Stimulated activated naive CD8-positive, alpha-beta T cell treated with anti-CD3 and anti-CD28 coated beads, Interleukin-15, amount 100 ng/mL, for 72 hours (primary cell): ENCODE measurements around the gene FSD1L.
"Not testable (repeated sequence)": the region's sequence is repeated elsewhere in the genome, so short reads cannot be mapped to it uniquely, and the experiment has no call there.

Experiments
- ATAC-seq: fragments of 150-1000 bp; cut with Tn5 transposase; 2 replicates; pipeline ENCODE4 v1.10.0; 2021; ENCODE audit warnings: mild to moderate bottlenecking, moderate library complexity
- DNase-seq, 2 donors: peaks; one replicate each; pipeline ENCODE4 v3.0.0; 2021 to 2022
- H3K27ac Mint-ChIP-seq, 2 donors: one replicate each; pipeline ENCODE4 v1.8.0; 2022; ENCODE audit warnings: mild to moderate bottlenecking in 2 of 2, mixed read lengths in 2 of 2, moderate library complexity in 2 of 2
- H3K27me3 Mint-ChIP-seq: one replicate; pipeline ENCODE4 v1.8.0; 2022; ENCODE audit warnings: mixed read lengths
- H3K4me1 Mint-ChIP-seq: one replicate; pipeline ENCODE4 v1.8.0; 2022; ENCODE audit warnings: mild to moderate bottlenecking, mixed read lengths
- H3K4me3 Mint-ChIP-seq, 2 donors: one replicate each; pipeline ENCODE4 v1.8.0; 2022; ENCODE audit warnings: mild to moderate bottlenecking in 2 of 2, mixed read lengths in 2 of 2, moderate library complexity in 1 of 2
- H3K9me3 Mint-ChIP-seq, 2 donors: one replicate each; pipeline ENCODE4 v1.8.0; 2022; ENCODE audit warnings: mixed read lengths in 2 of 2

The FSD1L gene

DNA sequence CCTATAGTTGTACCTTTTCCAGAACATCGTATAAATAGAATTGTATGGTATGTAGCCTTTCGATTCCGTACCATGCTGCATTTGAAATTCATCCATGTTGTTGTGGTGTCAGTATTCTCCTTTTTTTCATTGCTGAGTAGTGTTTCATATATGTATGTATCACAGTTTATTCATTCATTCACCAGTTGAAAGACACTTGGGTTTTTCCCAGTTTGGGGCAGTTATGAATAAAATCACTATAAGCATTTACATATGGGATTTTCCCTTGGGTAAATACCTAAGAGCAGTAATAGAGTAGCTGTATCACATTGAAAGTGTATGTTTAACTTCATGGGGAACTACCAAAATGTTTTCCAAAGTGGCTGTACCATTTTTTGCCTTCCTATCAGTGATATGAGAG lies 94.0 kb downstream of the FSD1L start:
- H3K27me3 Mint-ChIP-seq, result no peaks in the 10 kb centered on the region
- no peak overlapping the region for H3K27ac Mint-ChIP-seq
- DNase-seq, result no peak
- H3K9me3 Mint-ChIP-seq, result no peaks in the 10 kb centered on the region
- H3K4me3 Mint-ChIP-seq, result no peak overlapping the region
- ATAC-seq, result peak; percentile 100
- peaks cover 13% of the 10 kb centered on the region for H3K4me1 Mint-ChIP-seq

DNA sequence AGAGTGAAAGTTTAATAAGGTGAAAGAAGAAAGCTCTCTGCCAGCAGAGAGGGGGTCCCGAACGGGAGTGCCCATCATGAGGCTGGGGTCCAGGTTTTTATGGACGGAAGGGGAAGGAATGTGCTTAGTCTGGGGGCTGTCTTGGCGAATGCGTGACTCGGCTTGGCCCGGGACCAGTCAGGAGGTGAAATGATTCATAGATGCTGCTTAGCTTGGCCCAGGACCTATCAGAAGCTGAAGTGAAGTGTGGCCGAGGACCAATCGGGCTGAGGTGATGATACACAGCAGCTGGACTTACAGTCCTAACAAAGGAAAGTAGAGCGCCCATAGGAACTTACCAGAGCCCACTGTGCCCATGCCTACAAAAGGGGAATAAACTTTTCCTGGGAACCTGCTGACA lies 106.2 kb downstream of the FSD1L start:
- Mint-ChIP-seq H3K4me1 (peaks cover 7% of the 10 kb centered on the region), H3K27ac (no peak overlapping the region), H3K27me3 (no peaks in the 10 kb centered on the region), H3K4me3 (no peak overlapping the region), H3K9me3 (no peaks in the 10 kb centered on the region)
- DNase-seq, result no peak
- no peak for ATAC-seq

DNA sequence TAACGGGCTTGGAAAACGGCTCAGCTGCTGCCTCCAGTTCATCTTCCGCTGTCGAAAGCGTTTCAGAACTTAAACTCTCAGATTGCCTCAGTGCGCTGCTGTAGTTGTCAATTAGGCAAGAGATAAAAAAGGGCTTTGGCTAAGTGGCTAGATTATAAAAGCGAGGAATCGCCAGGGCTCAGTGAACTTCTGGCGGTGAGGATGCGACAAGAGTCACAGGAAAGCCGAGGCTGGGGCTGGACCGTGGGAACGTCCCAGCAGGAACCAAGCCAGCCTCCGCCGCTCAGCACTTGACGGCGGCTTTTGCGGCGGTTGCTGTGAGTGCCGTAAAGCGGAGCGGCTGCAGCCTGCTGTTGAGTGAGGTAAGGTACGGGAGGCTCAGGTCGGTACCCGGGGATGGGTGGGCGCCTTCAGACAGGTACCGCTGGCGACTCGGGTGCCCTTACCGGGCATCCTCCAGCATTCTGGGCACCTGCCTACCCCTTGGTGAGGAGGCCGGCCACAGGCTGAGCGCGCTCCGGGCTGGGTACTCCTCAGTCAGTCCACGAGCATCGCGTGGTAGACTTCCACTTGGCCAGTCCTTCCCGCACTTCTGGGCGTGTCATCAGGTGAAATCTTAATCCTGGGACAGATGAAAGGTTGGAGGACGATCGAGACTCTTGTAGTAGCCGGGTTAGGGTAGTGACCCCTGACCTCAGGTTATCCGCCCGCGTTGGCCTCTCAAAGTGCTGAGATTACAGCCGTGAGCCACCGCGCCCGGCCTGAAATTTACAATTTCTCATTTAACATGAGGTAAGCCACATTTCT lies 110.2 kb downstream of the FSD1L start, which contains the start of gene FKTN:
TSS of gene FKTN (plus strand) at position 328 of the 807 bp plus-strand sequence. CDS start 16,902 bp downstream, outside the sequence.
- no peaks in the 10 kb centered on the region for H3K27me3 Mint-ChIP-seq
- peak within 1 kb of the TSS; percentile 72 to 94 for H3K4me3 Mint-ChIP-seq
- H3K4me1 Mint-ChIP-seq, result peaks cover 16% of the 10 kb centered on the region
- H3K27ac Mint-ChIP-seq, result peak within 1 kb of the TSS; percentile 75 to 94
- peaks cover 15 to 18% of the 10 kb centered on the region in 2 donors for H3K9me3 Mint-ChIP-seq
- peak; percentile 98 for ATAC-seq
- peak; percentile 73 to 82 for DNase-seq

DNA sequence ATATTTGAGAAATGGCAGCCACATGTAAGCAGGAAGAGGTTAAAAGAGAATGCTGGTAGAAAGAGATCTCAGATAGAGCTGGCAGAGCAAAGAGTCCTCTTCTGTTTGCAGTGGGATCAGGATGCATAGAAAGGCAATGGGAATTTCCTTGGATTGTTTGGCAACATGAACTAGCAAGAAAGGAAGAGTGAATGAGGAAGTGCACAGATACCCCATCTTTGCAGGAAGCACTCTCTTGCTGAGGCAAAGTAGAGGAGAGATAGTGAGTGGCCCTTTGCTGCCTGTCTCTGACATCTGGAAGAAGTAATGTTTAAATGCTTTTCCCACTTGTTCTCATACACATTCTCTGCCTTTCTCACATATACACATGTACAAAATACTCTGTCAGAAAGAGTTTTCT lies 124.6 kb downstream of the FSD1L start:
- H3K4me3 Mint-ChIP-seq, result no peak overlapping the region

DNA sequence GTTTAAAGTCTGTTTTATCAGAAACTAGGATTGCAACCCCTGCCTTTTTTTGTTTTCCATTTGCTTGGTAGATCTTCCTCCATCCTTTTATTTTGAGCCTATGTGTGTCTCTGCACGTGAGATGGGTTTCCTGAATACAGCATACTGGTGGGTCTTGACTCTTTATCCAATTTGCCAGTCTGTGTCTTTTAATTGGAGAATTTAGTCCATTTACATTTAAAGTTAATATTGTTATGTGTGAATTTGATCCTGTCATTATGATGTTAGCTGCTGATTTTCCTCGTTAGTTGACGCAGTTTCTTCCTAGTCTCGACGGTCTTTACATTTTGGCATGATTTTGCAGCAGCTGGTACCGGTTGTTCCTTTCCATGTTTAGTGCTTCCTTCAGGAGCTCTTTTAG lies 132.1 kb downstream of the FSD1L start:
- not testable (repeated sequence) for ATAC-seq
- peaks cover 4 to 14% of the 10 kb centered on the region in 2 donors for H3K9me3 Mint-ChIP-seq

More for the DNA sequence above, 124.6 kb downstream of the FSD1L start:
- H3K27me3 Mint-ChIP-seq, result no peaks in the 10 kb centered on the region
- peaks cover 8 to 24% of the 10 kb centered on the region in 2 donors for H3K9me3 Mint-ChIP-seq
- DNase-seq, result no peak
- H3K27ac Mint-ChIP-seq, result no peak overlapping the region
- H3K4me1 Mint-ChIP-seq, result no peaks in the 10 kb centered on the region
- ATAC-seq, result no peak

DNA sequence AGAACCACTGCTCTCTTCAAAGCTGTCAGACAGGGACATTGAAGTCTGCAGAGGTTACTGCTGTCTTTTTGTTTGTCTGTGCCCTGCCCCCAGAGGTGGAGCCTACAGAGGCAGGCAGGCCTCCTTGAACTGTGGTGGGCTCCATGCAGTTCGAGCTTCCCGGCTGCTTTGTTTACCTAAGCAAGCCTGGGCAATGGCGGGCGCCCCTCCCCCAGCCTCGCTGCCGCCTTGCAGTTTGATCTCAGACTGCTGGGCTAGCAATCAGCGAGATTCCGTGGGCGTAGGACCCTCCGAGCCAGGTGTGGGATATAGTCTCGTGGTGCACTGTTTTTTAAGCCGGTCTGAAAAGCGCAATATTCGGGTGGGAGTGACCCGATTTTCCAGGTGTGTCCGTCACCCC lies 133.7 kb downstream of the FSD1L start:
- not testable (repeated sequence) for H3K27me3 Mint-ChIP-seq, ATAC-seq, DNase-seq, H3K4me3 Mint-ChIP-seq, H3K9me3 Mint-ChIP-seq, H3K27ac Mint-ChIP-seq, H3K4me1 Mint-ChIP-seq

More for the DNA sequence above, 132.1 kb downstream of the FSD1L start:
- not testable (repeated sequence) for H3K27me3 Mint-ChIP-seq, DNase-seq, H3K4me1 Mint-ChIP-seq, H3K27ac Mint-ChIP-seq, H3K4me3 Mint-ChIP-seq

DNA sequence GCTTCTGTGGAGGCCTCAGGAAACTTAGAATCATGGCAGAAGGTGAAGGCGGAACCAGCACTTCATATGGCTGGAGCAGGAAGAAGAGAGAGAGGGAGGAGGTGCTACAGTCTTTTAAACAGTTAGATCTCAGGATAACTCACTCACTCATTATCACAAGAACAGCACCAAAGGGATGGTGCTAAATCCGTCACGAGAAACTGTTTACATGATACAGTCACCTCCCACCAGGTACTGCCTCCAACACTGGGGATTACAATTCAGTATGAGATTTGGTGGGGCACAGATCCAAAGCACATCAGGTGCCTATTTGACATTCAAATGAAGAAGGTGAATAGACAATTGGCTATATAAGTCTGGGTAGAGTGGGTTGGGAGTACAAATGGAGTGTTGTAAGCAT lies 145.3 kb downstream of the FSD1L start:
- H3K4me3 Mint-ChIP-seq, result no peak overlapping the region
- no peaks in the 10 kb centered on the region for H3K27me3 Mint-ChIP-seq
- peaks cover 13 to 18% of the 10 kb centered on the region in 2 donors for H3K9me3 Mint-ChIP-seq
- no peak overlapping the region for H3K27ac Mint-ChIP-seq
- ATAC-seq (no peak), DNase-seq (no peak)
- no peaks in the 10 kb centered on the region for H3K4me1 Mint-ChIP-seq
